Measurements from ENCODE around the gene COPS3.

COPS3 gene

DNA sequence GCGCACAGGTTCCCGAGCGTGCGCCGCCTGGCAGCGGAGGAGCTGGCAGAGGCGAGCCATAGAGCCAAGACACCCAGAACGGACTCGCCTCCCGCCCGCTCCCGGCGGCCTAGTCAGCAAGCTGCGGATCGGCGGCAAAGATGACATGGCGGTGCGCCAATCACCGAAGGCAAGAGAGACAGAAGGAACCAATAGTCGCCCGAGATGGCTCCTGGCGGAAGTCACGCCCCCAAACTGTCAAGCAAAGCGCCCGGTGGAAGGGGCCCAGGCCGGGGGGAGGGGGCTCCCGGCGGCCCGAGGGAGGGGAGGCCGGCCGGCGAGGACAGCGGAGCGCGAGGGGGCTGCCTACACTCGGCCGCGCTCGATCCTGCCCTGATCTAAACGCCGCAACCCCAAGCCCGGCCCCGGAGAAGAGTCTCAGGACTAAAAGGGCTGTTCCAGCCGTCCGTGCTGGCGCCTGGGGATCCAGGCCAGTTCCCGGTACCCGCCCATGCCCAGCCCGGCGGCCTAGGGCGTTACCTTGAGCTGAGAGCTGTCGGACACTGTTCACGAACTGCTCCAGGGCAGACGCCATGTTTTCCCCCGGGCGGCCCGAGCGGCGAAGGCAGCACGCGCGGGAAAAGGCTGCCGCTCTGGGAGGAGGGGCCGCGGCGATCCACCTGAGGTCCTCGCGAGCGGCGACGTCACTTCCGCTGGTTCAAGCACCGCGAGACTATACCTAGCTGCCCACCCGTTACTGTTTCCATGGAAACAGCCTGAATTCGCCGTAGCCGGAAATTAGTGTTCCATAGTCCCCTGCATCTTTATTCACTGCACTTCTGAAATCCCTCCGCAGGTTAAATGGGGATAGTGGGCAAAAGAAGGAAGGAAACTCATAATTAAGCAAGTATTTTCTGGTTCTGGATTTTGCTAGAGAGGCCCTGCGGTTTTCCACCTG is at the start of gene COPS3:
Gene COPS3 (minus strand): TSS at position 634 of the 937 bp plus-strand sequence. CDS start 60 bp downstream, at position 574.
- peak within 1 kb of the TSS; percentile 77 for H3K27ac ChIP-seq
- DNase-seq (ENCODE audit: low read depth, low spot score), result peak; percentile 78

- DNase-seq (ENCODE audit: low read depth, low spot score), result no peak
- no peak overlapping the region for H3K27ac ChIP-seq
Measured at GRCh38 chr17:17328251-17328650, 47.2 kb upstream of the COPS3 start.

DNA sequence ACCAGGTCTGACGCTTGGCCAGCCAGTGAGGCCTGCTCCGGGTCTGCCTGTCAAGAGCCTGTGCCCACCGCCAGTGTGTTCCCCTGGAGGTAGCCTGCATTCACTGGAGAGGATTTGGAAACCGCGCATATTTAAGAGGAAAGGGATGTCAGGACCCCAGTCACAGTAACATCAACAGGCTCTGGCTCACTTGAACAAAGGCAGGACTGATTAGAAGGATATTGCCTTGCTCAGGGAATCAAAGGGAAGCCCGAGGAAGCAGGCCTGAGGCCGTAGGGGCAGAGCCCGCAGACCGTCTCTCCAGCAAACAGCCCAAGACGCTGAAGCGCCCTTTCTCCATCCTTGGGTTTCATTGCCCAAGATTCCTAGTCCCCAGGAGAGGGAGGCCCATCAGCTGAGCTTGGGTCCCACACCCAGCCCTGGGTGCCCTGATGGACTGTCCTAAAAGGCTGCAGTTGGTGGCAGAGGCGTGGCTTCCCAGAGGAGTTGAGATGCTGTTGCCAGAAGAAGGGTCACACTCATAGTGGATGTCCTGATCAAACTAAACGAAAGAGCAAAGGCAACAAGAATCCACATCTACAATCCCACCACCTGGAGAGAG is 45.3 kb upstream of the COPS3 start:
- H3K27ac ChIP-seq, result no peak overlapping the region
- no peak for DNase-seq (ENCODE audit: low read depth, low spot score)

GRCh38 chr17:17325816-17326215 is 44.8 kb upstream of the COPS3 start:
- no peak overlapping the region for H3K27ac ChIP-seq
- no peak for DNase-seq (ENCODE audit: low read depth, low spot score)

GRCh38 chr17:17325228-17325627 is 44.2 kb upstream of the COPS3 start:
- no peak overlapping the region for H3K27ac ChIP-seq
- no peak for DNase-seq (ENCODE audit: low read depth, low spot score)

DNA sequence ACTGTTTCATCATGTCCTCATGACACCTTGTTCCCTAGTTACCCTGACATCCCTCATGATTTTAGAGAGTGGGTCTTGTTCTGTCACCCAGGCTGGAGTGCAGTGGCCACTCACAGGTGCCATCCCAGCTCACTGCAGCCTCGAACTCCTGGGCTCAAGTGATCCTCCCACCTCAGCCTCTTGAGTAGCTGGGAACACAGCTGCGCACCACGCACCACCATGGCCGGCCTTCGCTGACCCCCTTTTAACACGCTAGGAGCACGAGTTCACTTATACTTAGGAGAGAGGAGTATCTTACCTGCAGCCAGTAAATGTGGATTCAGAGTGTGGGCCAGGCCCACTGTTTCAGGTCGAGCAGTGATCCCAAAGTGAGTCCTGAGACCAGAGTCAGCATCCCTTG is 43.6 kb upstream of the COPS3 start:
- no peak overlapping the region for H3K27ac ChIP-seq
- DNase-seq (ENCODE audit: low read depth, low spot score), result no peak

- DNase-seq (ENCODE audit: low read depth, low spot score), result no peak
- no peak overlapping the region for H3K27ac ChIP-seq
Measured at GRCh38 chr17:17322516-17323510, 41.8 kb upstream of the COPS3 start.

GRCh38 chr17:17321356-17322025 is 40.4 kb upstream of the COPS3 start:
- DNase-seq (ENCODE audit: low read depth, low spot score), result no peak
- H3K27ac ChIP-seq, result no peak overlapping the region

GRCh38 chr17:17320911-17321220 is 39.8 kb upstream of the COPS3 start:
- no peak overlapping the region for H3K27ac ChIP-seq
- no peak for DNase-seq (ENCODE audit: low read depth, low spot score)

- DNase-seq (ENCODE audit: low read depth, low spot score), result no peak
Measured at GRCh38 chr17:17320188-17320910, 39.3 kb upstream of the COPS3 start.

DNA sequence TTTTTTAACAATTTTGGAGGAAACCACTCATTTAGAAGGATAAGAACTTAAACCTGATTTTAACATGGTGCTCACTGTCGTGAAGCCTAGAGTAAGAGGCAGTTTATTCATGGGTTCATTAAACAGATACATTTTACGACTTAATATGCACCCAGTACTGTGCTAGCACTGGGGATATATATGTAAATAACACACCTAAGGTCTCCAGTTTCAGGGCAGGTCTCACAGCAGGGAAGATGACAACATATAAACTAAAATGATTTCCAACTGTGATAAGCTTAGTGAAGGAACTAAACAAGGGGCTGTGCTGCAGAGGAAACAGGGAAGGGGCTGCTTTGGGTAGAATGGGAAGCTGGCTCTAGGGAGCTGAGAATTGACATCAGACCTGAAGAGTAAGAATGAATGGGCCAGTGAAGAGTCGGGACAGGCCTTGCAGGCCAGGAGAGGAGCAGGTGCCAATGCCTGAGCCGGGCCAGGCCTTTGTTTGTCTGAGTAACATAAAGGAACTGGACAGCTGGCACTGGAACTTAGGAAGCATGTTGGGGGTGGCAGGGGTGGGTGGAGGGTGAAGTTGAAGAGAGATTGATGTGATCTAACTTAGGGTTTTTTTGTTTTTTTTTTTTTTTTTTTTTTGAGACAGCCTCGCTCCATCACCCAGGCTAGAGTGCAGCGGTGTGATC is 34.2 kb upstream of the COPS3 start:
- H3K27ac ChIP-seq, result no peak overlapping the region
- no peak for DNase-seq (ENCODE audit: low read depth, low spot score)

More at GRCh38 chr17:17320188-17320910, 39.3 kb upstream of the COPS3 start:
- H3K27ac ChIP-seq, result no peak overlapping the region

GRCh38 chr17:17314501-17315071 is 33.5 kb upstream of the COPS3 start:
- H3K27ac ChIP-seq, result no peak overlapping the region
- no peak for DNase-seq (ENCODE audit: low read depth, low spot score)

- no peak overlapping the region for H3K27ac ChIP-seq
- DNase-seq (ENCODE audit: low read depth, low spot score), result no peak
Measured at GRCh38 chr17:17313350-17313991, 32.4 kb upstream of the COPS3 start.

DNA sequence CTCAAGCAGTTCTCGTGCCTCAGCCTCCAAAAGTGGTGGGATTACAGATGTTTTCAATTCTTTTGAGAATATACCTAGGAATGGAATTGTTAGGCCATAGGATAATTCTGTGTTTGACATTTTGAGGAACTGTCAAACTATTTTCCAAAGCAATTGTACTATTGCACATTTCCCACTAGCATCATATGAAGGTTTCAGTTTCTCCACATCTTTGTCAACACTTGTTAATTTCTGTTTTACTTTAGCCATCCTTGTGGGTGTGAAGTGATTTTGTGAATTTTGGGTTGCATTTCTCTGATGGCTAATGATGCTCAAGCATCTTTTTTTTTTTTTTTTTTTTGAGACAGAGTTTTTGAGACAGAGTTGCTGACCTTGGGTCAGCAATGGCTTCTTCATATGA is 28.3 kb upstream of the COPS3 start:
- DNase-seq (ENCODE audit: low read depth, low spot score), result no peak

DNA sequence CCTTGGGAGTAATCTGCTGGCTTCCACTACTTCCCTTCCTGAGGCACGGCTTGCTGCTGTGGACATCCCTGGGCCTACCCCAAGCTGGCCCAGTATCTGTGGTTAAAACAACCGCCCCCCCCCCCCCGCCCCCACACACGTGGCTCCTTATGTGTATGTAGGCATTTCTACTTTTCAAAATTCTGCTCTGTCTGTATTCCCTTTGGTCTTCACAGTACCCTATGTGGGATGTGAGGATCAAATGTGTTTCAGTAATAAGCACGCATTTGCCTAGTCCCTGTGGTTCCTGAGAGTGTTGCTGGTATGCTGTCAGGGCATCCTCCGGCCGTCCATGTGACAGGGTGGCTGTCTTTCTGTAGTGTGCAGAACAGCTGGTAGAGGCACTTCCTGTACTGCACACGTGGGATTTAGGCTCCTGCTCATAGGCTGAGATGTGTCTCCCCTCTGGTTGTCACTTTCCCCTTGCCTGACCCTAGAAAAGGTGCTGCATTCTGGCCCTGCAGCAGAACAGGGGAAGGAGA is 24.3 kb upstream of the COPS3 start:
- DNase-seq (ENCODE audit: low read depth, low spot score), result no peak
- no peak overlapping the region for H3K27ac ChIP-seq

More for the DNA sequence above, 28.3 kb upstream of the COPS3 start:
- H3K27ac ChIP-seq, result no peak overlapping the region

DNA sequence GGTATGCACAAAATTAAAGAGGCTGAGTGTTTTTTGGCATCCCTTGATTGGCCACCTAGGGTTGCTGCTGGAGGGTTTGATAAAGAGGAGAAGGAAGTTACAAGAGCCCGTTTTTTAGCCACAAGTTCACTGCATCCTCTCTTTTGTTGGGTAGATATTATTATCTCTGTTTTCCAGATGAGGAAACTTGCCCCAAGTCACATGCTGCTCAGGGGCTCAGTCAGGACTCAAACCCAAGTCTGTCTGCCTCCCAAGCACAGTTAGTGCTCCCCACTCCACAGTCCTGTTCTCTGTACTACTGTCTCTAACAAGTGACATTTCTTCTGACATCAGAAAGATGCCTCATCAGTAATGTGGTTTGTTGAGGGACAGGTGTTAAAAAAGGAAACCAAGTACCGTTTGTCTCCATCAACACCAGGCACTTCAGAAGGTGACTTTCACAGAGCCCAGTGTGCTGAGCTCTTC is 23.5 kb upstream of the COPS3 start:
- H3K27ac ChIP-seq, result no peak overlapping the region
- DNase-seq (ENCODE audit: low read depth, low spot score), result no peak

GRCh38 chr17:17303847-17304490 is 22.9 kb upstream of the COPS3 start:
- no peak overlapping the region for H3K27ac ChIP-seq
- no peak for DNase-seq (ENCODE audit: low read depth, low spot score)

Data from epithelial cell of prostate (primary cell).